H1 (cell line): ENCODE measurements around the gene PML. TPM values are rescaled to one million over a fixed set of nuclear protein-coding genes. Genes with fewer than 3 reads are reported as not detected.

ENCODE experiments used
- CTCF ChIA-PET: fragments of 300-600 bp; sonication (Branson Sonifier 250); formaldehyde crosslinking; loops from one replicate; lab custom pipeline; 2021; ENCODE audit not compliant: partially characterized antibody; lab: Charles Lee
- POLR2A ChIA-PET: fragments of 300-600 bp; sonication (Branson Sonifier 250); formaldehyde crosslinking; loops from one replicate; lab custom pipeline; 2021; ENCODE audit warnings: inconsistent platforms; ENCODE audit not compliant: partially characterized antibody; lab: Charles Lee
- DNase-seq, 2 experiments: peaks; one replicate each; pipeline versions ENCODE4 v3.0.0 to v3.0.0-alpha.2; 2010 to 2022; ENCODE audit warnings: low spot score in 2 of 2, low read depth in 1 of 2, mixed read lengths in 1 of 2
- FAIRE-seq: peaks from 2 replicates; lab custom pipeline; 2011; peaks lifted over from hg19 to GRCh38; lab: Jason Lieb, UNC
- H2AFZ ChIP-seq: 2 replicates; pipeline ENCODE4 v1.8.1; 2012; ENCODE audit warnings: low read length, inconsistent platforms
- H2AK5ac ChIP-seq: 2 replicates; pipeline ENCODE4 v1.6.1; 2013; ENCODE audit warnings: low read depth, low read length
- H2BK120ac ChIP-seq: replicated peaks from 2 replicates; pipeline ENCODE3; 2013; ENCODE audit warnings: low read depth, low read length, inconsistent platforms
- H2BK12ac ChIP-seq: 2 replicates; pipeline ENCODE4 v1.6.1; 2013; ENCODE audit warnings: low read depth, low read length
- H2BK15ac ChIP-seq: 2 replicates; pipeline ENCODE4 v1.6.1; 2013; ENCODE audit warnings: low read length
- H2BK20ac ChIP-seq: 2 replicates; pipeline ENCODE4 v1.6.1; 2013; ENCODE audit warnings: low read length
- H2BK5ac ChIP-seq: 2 replicates; pipeline ENCODE4 v1.6.1; 2013; ENCODE audit warnings: low read depth, low read length
- H3K14ac ChIP-seq: 2 replicates; pipeline ENCODE4 v1.6.1; 2013; ENCODE audit warnings: inconsistent platforms; ENCODE audit not compliant: insufficient read length
- H3K18ac ChIP-seq: 2 replicates; pipeline ENCODE4 v1.6.1; 2013; ENCODE audit warnings: low read length; ENCODE audit errors: extremely low read depth
- H3K23ac ChIP-seq: 2 replicates; pipeline ENCODE4 v1.6.1; 2013; ENCODE audit warnings: inconsistent platforms; ENCODE audit not compliant: insufficient read length
- H3K23me2 ChIP-seq: 2 replicates; pipeline ENCODE4 v1.6.1; 2013; ENCODE audit warnings: low read depth, low read length
- H3K27ac ChIP-seq: 2 replicates; pipeline ENCODE4 v1.6.1; 2011; ENCODE audit warnings: low read depth, low read length, inconsistent platforms
- H3K27me3 ChIP-seq, 4 experiments: replicated peaks in 1 of 4; 1 replicate in 1 of 4; 2 replicates in 3 of 4; pipeline versions ENCODE4 v1.6.1 to v1.8.1; 2011 to 2013; ENCODE audit warnings: low read length in 3 of 4, mild to moderate bottlenecking in 3 of 4, inconsistent platforms in 2 of 4, mixed read lengths in 2 of 4, moderate library complexity in 1 of 4; ENCODE audit not compliant: control insufficient read depth in 3 of 4, insufficient read depth in 3 of 4; ENCODE audit errors: extremely low read depth in 1 of 4
- H3K36me3 ChIP-seq, 4 experiments: 2 replicates each; pipeline versions ENCODE4 v1.6.1 to v1.8.1; 2011 to 2013; ENCODE audit warnings: mild to moderate bottlenecking in 4 of 4, low read length in 3 of 4, moderate library complexity in 2 of 4, control low read depth in 1 of 4, inconsistent platforms in 1 of 4; ENCODE audit not compliant: insufficient read depth in 4 of 4, control insufficient read depth in 2 of 4
- H3K4ac ChIP-seq: replicated peaks from 2 replicates; pipeline ENCODE3; 2013; ENCODE audit warnings: low read length, low read depth, mixed read lengths, inconsistent platforms; ENCODE audit not compliant: insufficient read length
- H3K4me1 ChIP-seq, 4 experiments: replicated peaks in 1 of 4; 1 replicate in 1 of 4; 2 replicates in 3 of 4; pipeline versions ENCODE4 v1.6.1 to v1.8.1; 2011 to 2013; ENCODE audit warnings: low read length in 3 of 4, inconsistent platforms in 2 of 4, mixed read lengths in 1 of 4; ENCODE audit not compliant: insufficient read depth in 4 of 4, control insufficient read depth in 3 of 4
- H3K4me2 ChIP-seq, 2 experiments: 2 replicates each; pipeline versions ENCODE4 v1.6.1 to v1.8.1; 2011 to 2013; ENCODE audit warnings: low read depth in 2 of 2, low read length in 2 of 2, control low read depth in 1 of 2, inconsistent platforms in 1 of 2, mild to moderate bottlenecking in 1 of 2; ENCODE audit not compliant: insufficient read depth in 1 of 2
- H3K4me3 ChIP-seq, 4 experiments: fragments of 200-600, 300-600 bp in 1 of 4; sonication (generic), shearing (Covaris generic), sonication (Bioruptor Twin) in 1 of 4; 2 replicates each; pipeline versions ENCODE4 v1.5.1 to v1.8.1; 2011 to 2016; ENCODE audit warnings: low read length in 4 of 4, low read depth in 3 of 4, control low read depth in 2 of 4, inconsistent platforms in 2 of 4, mild to moderate bottlenecking in 2 of 4, mixed read lengths in 1 of 4, moderate library complexity in 1 of 4; ENCODE audit not compliant: insufficient read depth in 2 of 4; ENCODE audit errors: extremely low read depth in 1 of 4
- H3K56ac ChIP-seq: replicated peaks from 2 replicates; pipeline ENCODE3; 2013; ENCODE audit warnings: low read depth, mild to moderate bottlenecking, mixed read lengths, low read length, inconsistent platforms; ENCODE audit not compliant: insufficient read length
- H3K79me1 ChIP-seq: 2 replicates; pipeline ENCODE4 v1.6.1; 2013; ENCODE audit warnings: low read depth, low read length, control low read depth
- H3K79me2 ChIP-seq, 2 experiments: 2 replicates each; pipeline versions ENCODE4 v1.6.1 to v1.8.1; 2012 to 2013; ENCODE audit warnings: low read length in 2 of 2, mild to moderate bottlenecking in 2 of 2, inconsistent platforms in 1 of 2; ENCODE audit not compliant: insufficient read depth in 2 of 2, control insufficient read depth in 1 of 2
- H3K9ac ChIP-seq, 4 experiments: replicated peaks in 1 of 4; 1 replicate in 1 of 4; 2 replicates in 3 of 4; pipeline versions ENCODE4 v1.6.1 to v1.8.1; 2011 to 2013; ENCODE audit warnings: low read depth in 3 of 4, low read length in 3 of 4, control low read depth in 2 of 4, mild to moderate bottlenecking in 2 of 4, moderate library complexity in 2 of 4, inconsistent platforms in 1 of 4; ENCODE audit errors: extremely low read depth in 1 of 4
- H3K9me3 ChIP-seq, 2 experiments: 2 replicates each; pipeline versions ENCODE4 v1.6.1 to v1.8.1; 2012 to 2013; ENCODE audit warnings: mild to moderate bottlenecking in 2 of 2, moderate library complexity in 2 of 2, control low read depth in 1 of 2, inconsistent platforms in 1 of 2, low read depth in 1 of 2, low read length in 1 of 2, mixed read lengths in 1 of 2; ENCODE audit not compliant: insufficient read depth in 2 of 2
- H4K20me1 ChIP-seq, 2 experiments: replicated peaks in 1 of 2; 2 replicates each; pipeline versions ENCODE3 to v1.8.1; 2011 to 2013; ENCODE audit warnings: inconsistent platforms in 2 of 2, low read length in 2 of 2, mild to moderate bottlenecking in 1 of 2; ENCODE audit not compliant: insufficient read depth in 2 of 2, control insufficient read depth in 1 of 2
- H4K5ac ChIP-seq: 2 replicates; pipeline ENCODE4 v1.6.1; 2013; ENCODE audit warnings: low read length, low read depth, mixed read lengths, inconsistent platforms; ENCODE audit not compliant: insufficient read length
- H4K8ac ChIP-seq: 2 replicates; pipeline ENCODE4 v1.8.0; 2013; ENCODE audit warnings: mild to moderate bottlenecking, moderate library complexity, low read length, inconsistent platforms; ENCODE audit not compliant: insufficient read depth; ENCODE audit errors: extremely low read depth
- H4K91ac ChIP-seq: replicated peaks from 2 replicates; pipeline ENCODE3; 2013; ENCODE audit warnings: low read length, mixed read lengths, inconsistent platforms; ENCODE audit not compliant: insufficient read length
- CREB1 ChIP-seq: IDR thresholded peaks from 2 replicates; pipeline ENCODE4 v1.6.1; 2012; ENCODE audit warnings: inconsistent platforms
- GTF2F1 ChIP-seq: IDR thresholded peaks from 2 replicates; pipeline ENCODE4 v1.6.1; 2012; ENCODE audit warnings: low read depth, low read length, improper control_type of control experiment, borderline replicate concordance
- SIN3A ChIP-seq, 2 experiments: IDR thresholded peaks in 1 of 2; conservative IDR thresholded peaks in 1 of 2; 2 replicates each; pipeline ENCODE4 v1.6.1; 2011 to 2012; ENCODE audit warnings: low read length in 2 of 2, improper control_type of control experiment in 1 of 2, low read depth in 1 of 2, mild to moderate bottlenecking in 1 of 2
- TBP ChIP-seq: IDR thresholded peaks from 2 replicates; pipeline ENCODE4 v1.6.1; 2011; ENCODE audit warnings: low read depth, low read length, improper control_type of control experiment
- YY1 ChIP-seq: IDR thresholded peaks from 2 replicates; pipeline ENCODE4 v1.6.1; 2011; ENCODE audit warnings: low read depth, mild to moderate bottlenecking, low read length
- WGBS, 2 experiments: shearing (Covaris generic) in 1 of 2; methylation state at CpG; one replicate each; pipeline versions ENCODE4 v1.1.6 to v1.1.7; 2013 to 2015; ENCODE audit warnings: low lambda C conversion rate in 2 of 2, mixed read lengths in 2 of 2, inconsistent platforms in 1 of 2, low coverage in 1 of 2, missing lambda C conversion rate in 1 of 2; ENCODE audit not compliant: insufficient replicate concordance in 2 of 2, insufficient coverage in 1 of 2, insufficient read length in 1 of 2; ENCODE audit errors: extremely low coverage in 1 of 2, missing lambda C conversion rate in 1 of 2; 5-methylcytosine and 5-hydroxymethylcytosine counted together
- polyA plus RNA-seq, 7 experiments: library from polyadenylated mRNA; depleted of rRNA in 3 of 7; stranded (reverse) in 5 of 7; unstranded in 2 of 7; fragments of >200 nt in 5 of 7; fragments of 200-250 nt in 2 of 7; gene quantifications; 1 replicate in 5 of 7; 2 replicates in 1 of 7; 4 replicates in 1 of 7; pipeline versions ENCODE4 v1.2.1 to v1.2.3, GENCODE V29; 2011 to 2013; ENCODE audit warnings: missing spikeins in 2 of 7, mixed read lengths in 2 of 7
- total RNA-seq: library from RNA; stranded (reverse); fragmentation: NEBNext Ultra II Directional; extraction: Animal tissue kit (Norgen Biotek cat#: 25700); gene quantifications from 2 replicates; pipeline ENCODE4 v1.2.1, GENCODE V29; 2021

Gene PML
- total and polyA plus RNA-seq, 2 of the 8 experiments (the other 6 are each of a cell fraction or from before 2014, with no cell fraction given), result 14.9 to 30.3 TPM

- H4K5ac ChIP-seq, result no peak overlapping the region
- H3K79me1 ChIP-seq, result no peaks in the 10 kb centered on the region
- H3K23me2 ChIP-seq, result no peaks in the 10 kb centered on the region
- ChIA-PET POLR2A (interaction anchor here (1.6 kb wide), 1 partner anchor 49 kb away, joined by 3 read pairs; no protein-coding TSS in a partner anchor), CTCF (interaction anchor here (1.0 to 13.0 kb wide), 4 partner anchors 14 to 291 kb away, joined by 3 to 174 read pairs (median 62); no protein-coding TSS in a partner anchor)
- no peak overlapping the region for H3K4ac ChIP-seq
- H3K56ac ChIP-seq, result no peak overlapping the region
- H3K9ac ChIP-seq, result no peak overlapping the region
- H3K14ac ChIP-seq, result no peak overlapping the region
- no peak overlapping the region for H3K23ac ChIP-seq
- no peaks in the 10 kb centered on the region for H3K27me3 ChIP-seq
- no peak overlapping the region for H4K91ac ChIP-seq
- H2AK5ac ChIP-seq, result no peak overlapping the region
- DNase-seq, result no peak
- H3K4me2 ChIP-seq, result no peak overlapping the region
- 98% methylated on average over 6 of the region's 6 CpGs; no CpG with 5 or more reads in 1 of the 2 experiments for WGBS, 2 experiments
- no peak for TF ChIP-seq GTF2F1
- TF ChIP-seq YY1, result no peak
- TF ChIP-seq TBP, result no peak
- TF ChIP-seq CREB1, result no peak
- TF ChIP-seq SIN3A (conservative IDR thresholded peaks at IDR 0.05 in 1 of 2, IDR thresholded peaks at IDR 0.05 in 1 of 2; ENCODE audit: low read depth in 1 of 2, low read length in 2 of 2), result no peak
- H2BK120ac ChIP-seq, result no peak overlapping the region
- H3K36me3 ChIP-seq, result peaks cover 0 to 4% (median 0%) of the 10 kb centered on the region in 4 experiments; a peak in 4 of 8 replicates
- no peak overlapping the region for H3K4me3 ChIP-seq
- peaks cover 0 to 4% (median 1%) of the 10 kb centered on the region in 4 experiments; a peak in 4 of 7 replicates for H3K4me1 ChIP-seq
- no peaks in the 10 kb centered on the region for H3K79me2 ChIP-seq
- H3K27ac ChIP-seq, result no peak overlapping the region
- no peak for FAIRE-seq
- no peak overlapping the region for H4K8ac ChIP-seq
- no peak overlapping the region for H2BK12ac ChIP-seq
- no peak overlapping the region for H2BK20ac ChIP-seq
- peaks cover 0 to 2% of the 10 kb centered on the region in 2 experiments for H4K20me1 ChIP-seq
- no peak overlapping the region for H2AFZ ChIP-seq
- no peak overlapping the region for H3K18ac ChIP-seq
- H2BK15ac ChIP-seq, result no peak overlapping the region
- H2BK5ac ChIP-seq, result no peak overlapping the region
- H3K9me3 ChIP-seq, result no peaks in the 10 kb centered on the region
These were observed 37.5 kb downstream of the PML start for GRCh38 chr15:74032046-74032445.
